ENCODE data around the gene LIN9.

GRCh38 chr1:226187380-226187779 is 121.6 kb downstream of the LIN9 start:
- no peak for TF ChIP-seq CTCF (conservative IDR thresholded peaks at IDR 0.05; ENCODE audit: low read depth in 2 of 2)
- TF ChIP-seq EZH2phosphoT487 (IDR thresholded peaks at IDR 0.05; ENCODE audit: unreplicated experiment), result no peak
- TF ChIP-seq POLR2AphosphoS5 (IDR thresholded peaks at IDR 0.05; ENCODE audit: low read depth), result no peak
- no peak for TF ChIP-seq CREB1 (CRISPR knock-in tag; IDR thresholded peaks at IDR 0.05; ENCODE audit: low read depth)

Data from GM23338 (cell line).